SU-DHL-6 (cell line): ENCODE results near the gene TGFBR3L.

Experiments
- H2AFZ ChIP-seq: fragments of 200-600 bp; sonication (generic); 2 replicates; pipeline ENCODE4 v1.6.1; 2014; ENCODE audit warnings: low read depth, mild to moderate bottlenecking, moderate library complexity, mixed read lengths, antibody characterized with exemption, low read length; ENCODE audit not compliant: severe bottlenecking
- H3F3A ChIP-seq: fragments of 200-600 bp; shearing (Covaris generic); 2 replicates; pipeline ENCODE4 v1.6.0; 2016; ENCODE audit warnings: antibody characterized with exemption, mild to moderate bottlenecking; ENCODE audit not compliant: insufficient read depth
- H3K27ac ChIP-seq: fragments of 200-600 bp; sonication (generic); 2 replicates; pipeline ENCODE4 v1.5.1; 2016; ENCODE audit warnings: low read depth, mild to moderate bottlenecking, low read length, moderate library complexity, mixed read lengths
- H3K27me3 ChIP-seq: fragments of 200-600 bp; sonication (generic), shearing (Covaris generic); 2 replicates; pipeline ENCODE4 v1.6.0; 2014; ENCODE audit warnings: mild to moderate bottlenecking, low read length
- H3K36me3 ChIP-seq: fragments of 200-600 bp; sonication (generic); 2 replicates; pipeline ENCODE4 v1.6.1; 2014; ENCODE audit warnings: mild to moderate bottlenecking, low read length, mixed read lengths
- H3K4me2 ChIP-seq: fragments of 300-600, 200-600 bp; shearing (Covaris generic), sonication (generic); 2 replicates; pipeline ENCODE4 v1.6.0; 2014; ENCODE audit warnings: low read length, low read depth, mild to moderate bottlenecking; ENCODE audit not compliant: poor library complexity, severe bottlenecking
- H3K4me3 ChIP-seq: fragments of 200-600 bp; sonication (generic); 2 replicates; pipeline ENCODE4 v1.5.1; 2014; ENCODE audit warnings: antibody characterized with exemption, low read length, mild to moderate bottlenecking, mixed read lengths; ENCODE audit not compliant: insufficient read depth, poor library complexity, severe bottlenecking
- H3K79me2 ChIP-seq: fragments of 200-600 bp; sonication (generic); 2 replicates; pipeline ENCODE4 v1.6.1; 2014; ENCODE audit warnings: mild to moderate bottlenecking, low read length, moderate library complexity; ENCODE audit not compliant: insufficient read depth
- H3K9ac ChIP-seq: fragments of 200-600 bp; sonication (generic); 2 replicates; pipeline ENCODE4 v1.7.0; 2014; ENCODE audit warnings: mild to moderate bottlenecking, low read length
- H3K9me2 ChIP-seq: fragments of 200-600 bp; sonication (generic); replicated peaks from 2 replicates; pipeline ENCODE4 v1.6.1; 2014; ENCODE audit warnings: low read length; ENCODE audit not compliant: insufficient read depth
- H3K9me3 ChIP-seq: fragments of 200-600 bp; sonication (generic); 2 replicates; pipeline ENCODE4 v1.6.1; 2014; ENCODE audit warnings: low read length, mixed read lengths; ENCODE audit not compliant: insufficient read depth
- H4K20me1 ChIP-seq: fragments of 200-600 bp; sonication (generic); 2 replicates; pipeline ENCODE4 v1.6.1; 2014; ENCODE audit warnings: low read depth, mild to moderate bottlenecking, antibody characterized with exemption, low read length, moderate library complexity, mixed read lengths
- CTCF ChIP-seq: fragments of 200-600 bp; sonication (generic); IDR thresholded peaks from one replicate; pipeline ENCODE4 v1.5.1; 2017; ENCODE audit warnings: antibody characterized with exemption, mild to moderate bottlenecking, low read length, moderate library complexity; ENCODE audit not compliant: insufficient read depth, poor library complexity, severe bottlenecking
- EZH2phosphoT487 ChIP-seq: fragments of 200-600 bp; sonication (generic), shearing (Covaris generic); conservative IDR thresholded peaks from 2 replicates; pipeline ENCODE4 v1.6.1; 2018; ENCODE audit warnings: mild to moderate bottlenecking, antibody characterized with exemption, low read length, moderate library complexity, mixed read lengths

TGFBR3L gene

GRCh38 chr19:7903244-7904073, 11.2 kb upstream of the TGFBR3L start, which contains the start of gene MAP2K7:
TSS of gene MAP2K7 (plus strand) at chr19:7903877. CDS start at chr19:7903945, 68 bp downstream.
- H3K27ac ChIP-seq, result peak within 1 kb of the TSS; percentile 45
- H2AFZ ChIP-seq, result peak within 1 kb of the TSS; percentile 58

GRCh38 chr19:7904074-7905020, 10.3 kb upstream of the TGFBR3L start:
- H3K79me2 ChIP-seq, result peaks cover 28% of the 10 kb centered on the region
- H3K27me3 ChIP-seq, result no peaks in the 10 kb centered on the region
- no peak for TF ChIP-seq EZH2phosphoT487
- no peak for TF ChIP-seq CTCF
- H3K36me3 ChIP-seq, result no peaks in the 10 kb centered on the region
- peak overlapping the region; percentile 81 for H3K9ac ChIP-seq
- H3K9me3 ChIP-seq, result no peaks in the 10 kb centered on the region
- H3K9me2 ChIP-seq, result no peaks in the 10 kb centered on the region
- H3K27ac ChIP-seq, result peak overlapping the region; percentile 45
- peak overlapping the region; percentile 88 for H3K4me3 ChIP-seq
- H2AFZ ChIP-seq, result no peak overlapping the region
- peak overlapping the region; percentile 94 for H3K4me2 ChIP-seq
- H4K20me1 ChIP-seq, result no peaks in the 10 kb centered on the region
- no peaks in the 10 kb centered on the region for H3F3A ChIP-seq

More at GRCh38 chr19:7903244-7904073, 11.2 kb upstream of the TGFBR3L start, which contains the start of gene MAP2K7:
- H3K4me3 ChIP-seq, result peak within 1 kb of the TSS; percentile 88
- no peaks in the 10 kb centered on the region for H3K9me2 ChIP-seq
- TF ChIP-seq EZH2phosphoT487 (no peak), CTCF (peak; percentile 42)
- H3K27me3 ChIP-seq, result no peaks in the 10 kb centered on the region
- H3K36me3 ChIP-seq, result no peaks in the 10 kb centered on the region
- H3F3A ChIP-seq, result no peaks in the 10 kb centered on the region
- H4K20me1 ChIP-seq, result no peaks in the 10 kb centered on the region
- peak within 1 kb of the TSS; percentile 94 for H3K4me2 ChIP-seq
- H3K9ac ChIP-seq, result peak within 1 kb of the TSS; percentile 81
- H3K9me3 ChIP-seq, result no peaks in the 10 kb centered on the region
- peaks cover 28% of the 10 kb centered on the region for H3K79me2 ChIP-seq

- peak overlapping the region; percentile 81 for H3K9ac ChIP-seq
Measured at GRCh38 chr19:7905268-7905667, 9.4 kb upstream of the TGFBR3L start.

More at GRCh38 chr19:7905268-7905667, 9.4 kb upstream of the TGFBR3L start:
- Histone ChIP-seq H3K9me2 (no peaks in the 10 kb centered on the region), H3K36me3 (no peaks in the 10 kb centered on the region), H2AFZ (no peak overlapping the region), H3F3A (no peaks in the 10 kb centered on the region), H3K4me3 (peak overlapping the region; percentile 88), H3K79me2 (peaks cover 28% of the 10 kb centered on the region), H4K20me1 (no peaks in the 10 kb centered on the region), H3K9me3 (no peaks in the 10 kb centered on the region), H3K27me3 (no peaks in the 10 kb centered on the region), H3K4me2 (peak overlapping the region; percentile 94), H3K27ac (no peak overlapping the region)
- TF ChIP-seq EZH2phosphoT487 (no peak), CTCF (no peak)
